IMR-90 (cell line): ENCODE data around the gene ICAM2. TPM values are rescaled to one million over a fixed set of nuclear protein-coding genes. Genes with fewer than 3 reads are reported as not detected.

Source experiments
- ATAC-seq: fragments of 200-7000 bp; cut with Tn5 transposase; 2 replicates; pipeline ENCODE4 v1.9.1; 2020; ENCODE audit warnings: low read depth, mild to moderate bottlenecking, moderate library complexity
- BruUV-seq: library from RNA; stranded (reverse); fragments of 400-500 nt; replicated peaks from 2 replicates; lab custom pipeline; 2021; lab: Mats Ljungman, UMichigan
- CTCF ChIA-PET: fragments of 300-600 bp; formaldehyde crosslinking; extraction: SDS; loops from one replicate; lab custom pipeline; 2021; ENCODE audit warnings: antibody characterized with exemption; lab: Yijun Ruan, JAX
- POLR2A ChIA-PET: fragments of 300-600 bp; sonication (Branson Sonifier 250); formaldehyde crosslinking; loops from one replicate; lab custom pipeline; 2022; ENCODE audit warnings: antibody characterized with exemption; ENCODE audit not compliant: unreplicated experiment; lab: Charles Lee
- DNase-seq: peaks from one replicate; pipeline ENCODE4 v3.0.0; 2013
- H2AFZ ChIP-seq: replicated peaks from 2 replicates; pipeline ENCODE3; 2013; ENCODE audit warnings: low read length, mild to moderate bottlenecking; ENCODE audit not compliant: poor library complexity
- H2AK5ac ChIP-seq: 2 replicates; pipeline ENCODE4 v1.6.1; 2013; ENCODE audit warnings: low read depth, low read length, inconsistent platforms
- H2AK9ac ChIP-seq: replicated peaks from 2 replicates; pipeline ENCODE3; 2013; ENCODE audit warnings: mild to moderate bottlenecking, low read depth, low read length, moderate library complexity; ENCODE audit not compliant: poor library complexity
- H2BK120ac ChIP-seq: 2 replicates; pipeline ENCODE4 v1.6.1; 2013; ENCODE audit warnings: low read depth, low read length, inconsistent platforms
- H2BK15ac ChIP-seq: 3 replicates; pipeline ENCODE4 v1.6.1; 2013; ENCODE audit warnings: low read depth, low read length, inconsistent platforms
- H2BK20ac ChIP-seq: 2 replicates; pipeline ENCODE4 v1.6.1; 2013; ENCODE audit warnings: low read depth, mild to moderate bottlenecking, inconsistent platforms, low read length, moderate library complexity
- H2BK5ac ChIP-seq: 2 replicates; pipeline ENCODE4 v1.6.1; 2013; ENCODE audit warnings: mild to moderate bottlenecking, low read depth, low read length, inconsistent platforms; ENCODE audit not compliant: poor library complexity, severe bottlenecking
- H3K14ac ChIP-seq: replicated peaks from 2 replicates; pipeline ENCODE4 v1.6.1; 2013; ENCODE audit warnings: low read depth, low read length, inconsistent platforms
- H3K18ac ChIP-seq: 2 replicates; pipeline ENCODE4 v1.6.1; 2013; ENCODE audit warnings: low read depth, low read length, control low read depth
- H3K23ac ChIP-seq: 2 replicates; pipeline ENCODE4 v1.6.1; 2013; ENCODE audit warnings: low read depth, low read length, inconsistent platforms
- H3K27ac ChIP-seq: 2 replicates; pipeline ENCODE4 v1.5.1; 2013; ENCODE audit warnings: mild to moderate bottlenecking, control low read depth, low read length; ENCODE audit not compliant: insufficient read depth
- H3K27me3 ChIP-seq: 2 replicates; pipeline ENCODE4 v1.6.1; 2013; ENCODE audit warnings: low read length; ENCODE audit not compliant: control insufficient read depth, insufficient read depth
- H3K36me3 ChIP-seq: 2 replicates; pipeline ENCODE4 v1.6.1; 2013; ENCODE audit warnings: low read length, mixed read lengths; ENCODE audit not compliant: control insufficient read depth, insufficient read depth
- H3K4ac ChIP-seq: 2 replicates; pipeline ENCODE4 v1.6.1; 2013; ENCODE audit warnings: low read depth, low read length, inconsistent platforms
- H3K4me1 ChIP-seq: 2 replicates; pipeline ENCODE4 v1.6.1; 2013; ENCODE audit warnings: low read length, mixed read lengths; ENCODE audit not compliant: control insufficient read depth, insufficient read depth
- H3K4me2 ChIP-seq: 2 replicates; pipeline ENCODE4 v1.6.1; 2013; ENCODE audit warnings: low read depth, mild to moderate bottlenecking, control low read depth, low read length, moderate library complexity
- H3K4me3 ChIP-seq: 2 replicates; pipeline ENCODE4 v1.5.1; 2013; ENCODE audit warnings: low read depth, mild to moderate bottlenecking, control low read depth, low read length, moderate library complexity; ENCODE audit not compliant: insufficient read depth
- H3K56ac ChIP-seq: 2 replicates; pipeline ENCODE4 v1.6.1; 2013; ENCODE audit warnings: low read length, inconsistent platforms; ENCODE audit not compliant: insufficient read depth; ENCODE audit errors: extremely low read depth
- H3K79me1 ChIP-seq, 2 experiments: 2 replicates each; pipeline ENCODE4 v1.6.1; 2013; ENCODE audit warnings: low read length in 2 of 2, inconsistent platforms in 1 of 2, low read depth in 1 of 2
- H3K9ac ChIP-seq: 2 replicates; pipeline ENCODE4 v1.6.1; 2013; ENCODE audit warnings: low read depth, low read length, control low read depth
- H3K9me1 ChIP-seq: 2 replicates; pipeline ENCODE4 v1.6.1; 2013; ENCODE audit warnings: low read length, inconsistent platforms; ENCODE audit not compliant: insufficient read depth
- H3K9me3 ChIP-seq: 2 replicates; pipeline ENCODE4 v1.6.1; 2013; ENCODE audit warnings: low read length; ENCODE audit not compliant: control insufficient read depth, insufficient read depth
- H4K20me1 ChIP-seq: 2 replicates; pipeline ENCODE4 v1.6.1; 2013; ENCODE audit warnings: low read length, inconsistent platforms; ENCODE audit not compliant: insufficient read depth
- H4K5ac ChIP-seq: 2 replicates; pipeline ENCODE4 v1.6.1; 2013; ENCODE audit warnings: mild to moderate bottlenecking, low read depth, low read length, control low read depth
- H4K8ac ChIP-seq, 2 experiments: 2 replicates each; pipeline ENCODE4 v1.6.1; 2013; ENCODE audit warnings: low read depth in 2 of 2, low read length in 2 of 2, control low read depth in 1 of 2, inconsistent platforms in 1 of 2
- H4K91ac ChIP-seq: 2 replicates; pipeline ENCODE4 v1.6.1; 2013; ENCODE audit warnings: low read depth, low read length, inconsistent platforms; ENCODE audit not compliant: insufficient read depth
- ELK1 ChIP-seq: fragments of 150-350 bp; IDR thresholded peaks from 2 replicates; pipeline ENCODE4 v1.6.1; 2016; ENCODE audit warnings: low read depth, mild to moderate bottlenecking, low read length, moderate library complexity, borderline replicate concordance
- MAFK ChIP-seq: IDR thresholded peaks from 2 replicates; pipeline ENCODE4 v1.6.1; 2012; ENCODE audit warnings: low read depth, low read length, improper control_type of control experiment
- POLR2A ChIP-seq: IDR thresholded peaks from 2 replicates; pipeline ENCODE4 v1.6.1; 2012; ENCODE audit warnings: mild to moderate bottlenecking, low read depth, low read length
- RCOR1 ChIP-seq: IDR thresholded peaks from 2 replicates; pipeline ENCODE4 v1.6.1; 2012; ENCODE audit warnings: mild to moderate bottlenecking, low read length, improper control_type of control experiment; ENCODE audit not compliant: insufficient replicate concordance
- RFX5 ChIP-seq: IDR thresholded peaks from 2 replicates; pipeline ENCODE4 v1.8.0; 2012; ENCODE audit warnings: low read depth, mild to moderate bottlenecking, low read length, moderate library complexity
- WGBS, 2 experiments: methylation state at CpG; one replicate each; pipeline versions ENCODE4 v1.1.5 to v1.1.7; 2013; ENCODE audit warnings: missing lambda C conversion rate in 2 of 2; ENCODE audit not compliant: insufficient read length in 1 of 2; ENCODE audit errors: extremely low coverage in 2 of 2; 5-methylcytosine and 5-hydroxymethylcytosine counted together
- dilution Hi-C: fragments of 300-500 bp; cut with HindIII; formaldehyde crosslinking; loops from one replicate; pipeline ENCODE4 v1.14.3; 2018; ENCODE audit warnings: low sequenced_read_pairs; ENCODE audit not compliant: unreplicated experiment
- in situ Hi-C: fragments of 300-500 bp; cut with MboI; formaldehyde crosslinking; loops from 3 replicates; pipeline ENCODE4 v1.14.3; 2019; ENCODE audit warnings: low sequenced_read_pairs, inconsistent platforms, mixed read lengths
- intact Hi-C: fragments of 100-400 bp; cut with micrococcal nuclease; formaldehyde crosslinking; loops from 2 replicates; pipeline ENCODE4 v1.10.0; 2022
- polyA plus RNA-seq, 3 experiments: library from polyadenylated mRNA; depleted of rRNA; stranded (reverse); fragments of >200 nt; gene quantifications; 2 replicates each; pipeline ENCODE4 v1.2.3, GENCODE V29; 2012; ENCODE audit warnings: low replicate concordance in 1 of 3
- total RNA-seq: library from RNA; depleted of rRNA; stranded (reverse); fragments of >200 nt; gene quantifications from 2 replicates; pipeline ENCODE4 v1.2.3, GENCODE V29; 2012

Gene ICAM2
- total and polyA plus RNA-seq, 2 of the 4 experiments (the other 2 are of a cell fraction), result 0.12 TPM; not detected in 1

- H3K18ac ChIP-seq, result no peak overlapping the region
- no TSS peak for BruUV-seq
- ChIA-PET POLR2A (no interaction called here), CTCF (interaction anchor here (1.1 kb wide), 1 partner anchor 10 kb away, joined by 3 read pairs; no protein-coding TSS in a partner anchor)
- no peak overlapping the region for H3K4ac ChIP-seq
- no peak overlapping the region for H3K23ac ChIP-seq
- H2BK20ac ChIP-seq, result no peak overlapping the region
- H3K9ac ChIP-seq, result no peak overlapping the region
- H3K27ac ChIP-seq, result no peak overlapping the region
- no peak overlapping the region; the same call in 1 of the 2 replicates for H2AK5ac ChIP-seq
- in situ Hi-C loops (no loop called here), dilution Hi-C loops (no loop called here), intact Hi-C loops (no loop called here)
- no peak overlapping the region for H2BK120ac ChIP-seq
- no peak overlapping the region for H2BK5ac ChIP-seq
- H4K5ac ChIP-seq, result no peak overlapping the region
- H3K9me3 ChIP-seq, result no peaks in the 10 kb centered on the region
- H3K14ac ChIP-seq, result no peak overlapping the region
- no peak overlapping the region for H4K8ac ChIP-seq
- TF ChIP-seq ELK1 (no peak), MAFK (no peak), RFX5 (no peak), RCOR1 (no peak), POLR2A (no peak)
- H3K27me3 ChIP-seq, result peaks cover 22% of the 10 kb centered on the region
- H2AK9ac ChIP-seq, result no peak overlapping the region
- no peak overlapping the region for H4K91ac ChIP-seq
- no peak overlapping the region for H3K56ac ChIP-seq
- no peak overlapping the region for H3K4me3 ChIP-seq
- H4K20me1 ChIP-seq, result no peaks in the 10 kb centered on the region; the same call in 1 of the 2 replicates
- H3K79me1 ChIP-seq, result no peaks in the 10 kb centered on the region
- peaks cover 4% of the 10 kb centered on the region for H3K9me1 ChIP-seq
- DNase-seq, result no peak
- ATAC-seq, result no peak
- WGBS, 2 experiments, result 93% methylated on average over 2 of the region's 4 CpGs; no CpG with 5 or more reads in 1 of the 2 experiments
- no peak overlapping the region for H3K4me2 ChIP-seq
- H2AFZ ChIP-seq, result no peak overlapping the region
- no peak overlapping the region for H2BK15ac ChIP-seq
- H3K4me1 ChIP-seq, result 0 out of 2 replicates have a peak, but pooled peaks cover 2% of the 10 kb centered on the region
- no peaks in the 10 kb centered on the region for H3K36me3 ChIP-seq
These were observed 64.6 kb downstream of the ICAM2 start for GRCh38 chr17:63955791-63956190.
